K562 (cell line): Measurements from ENCODE around the gene KCNA10. TPM values are rescaled to one million over a fixed set of nuclear protein-coding genes. Genes with fewer than 3 reads are reported as not detected.

Experiments used
- ATF7 ChIP-seq: fragments of 450-650 bp; IDR thresholded peaks from 2 replicates; pipeline ENCODE4 v1.7.1; 2014; ENCODE audit warnings: mild to moderate bottlenecking, moderate library complexity
- CC2D1A ChIP-seq: fragments of 450-650 bp; IDR thresholded peaks from 2 replicates; pipeline ENCODE4 v1.6.1; 2017; ENCODE audit warnings: mild to moderate bottlenecking
- COPS2 ChIP-seq: fragments of 450-650 bp; conservative IDR thresholded peaks from 2 replicates; pipeline ENCODE4 v1.6.1; 2016; ENCODE audit warnings: mild to moderate bottlenecking, moderate library complexity
- EHMT2 ChIP-seq: fragments of 450-650 bp; IDR thresholded peaks from 2 replicates; pipeline ENCODE4 v1.6.1; 2018; ENCODE audit warnings: antibody characterized with exemption
- FOXJ2 ChIP-seq: fragments of 200-800 bp; sonication (Bioruptor generic); IDR thresholded peaks from 2 replicates; pipeline ENCODE4 v1.6.1; 2016; ENCODE audit warnings: missing genetic modification characterization, missing compliant biosample characterization
- FOXK2 ChIP-seq, 2 experiments: fragments of 450-650 bp; IDR thresholded peaks in 1 of 2; conservative IDR thresholded peaks in 1 of 2; 2 replicates each; pipeline ENCODE4 v1.6.1; 2016; ENCODE audit warnings: low read depth in 2 of 2, mild to moderate bottlenecking in 1 of 2
- HNRNPL ChIP-seq: fragments of 200-400 bp; formaldehyde crosslinking; IDR thresholded peaks from 2 replicates; pipeline ENCODE4 v1.6.1; 2017; ENCODE audit warnings: low read depth, mild to moderate bottlenecking, low read length
- KLF16 ChIP-seq: IDR thresholded peaks from 2 replicates; pipeline ENCODE4 v1.6.1; 2016; ENCODE audit warnings: antibody characterized with exemption
- MECOM ChIP-seq: fragments of 250-450 bp; sonication (Bioruptor Pico); IDR thresholded peaks from 2 replicates; pipeline ENCODE4 v1.8.0; 2022; ENCODE audit warnings: inconsistent platforms
- RAD21 ChIP-seq, 2 experiments: fragments of 250-450 bp in 1 of 2; fragments of 450-650 bp in 1 of 2; sonication (Bioruptor Pico) in 1 of 2; formaldehyde crosslinking in 1 of 2; IDR thresholded peaks in 1 of 2; conservative IDR thresholded peaks in 1 of 2; 2 replicates each; pipeline versions ENCODE4 v1.4.0 to v1.8.0; 2020 to 2022; ENCODE audit warnings: mild to moderate bottlenecking in 2 of 2, moderate library complexity in 1 of 2
- REST ChIP-seq, 2 experiments: fragments of 450-650 bp; formaldehyde crosslinking in 1 of 2; IDR thresholded peaks; 2 replicates each; pipeline versions ENCODE4 v1.4.0 to v1.6.1; 2014 to 2020; ENCODE audit warnings: mild to moderate bottlenecking in 2 of 2, borderline replicate concordance in 1 of 2, low read depth in 1 of 2
- SIN3B ChIP-seq: fragments of 450-650 bp; IDR thresholded peaks from 2 replicates; pipeline ENCODE4 v1.6.1; 2017; ENCODE audit warnings: low read depth, mild to moderate bottlenecking, moderate library complexity
- WHSC1 ChIP-seq: IDR thresholded peaks from one replicate; pipeline ENCODE4 v1.6.1; 2012; ENCODE audit warnings: low read length, control low read depth, inconsistent platforms
- ZC3H11A ChIP-seq: IDR thresholded peaks from 2 replicates; pipeline ENCODE4 v1.6.1; 2012; ENCODE audit warnings: low read depth, low read length, improper control_type of control experiment
- ZNF121 ChIP-seq: sonication (generic); formaldehyde crosslinking; conservative IDR thresholded peaks from 2 replicates; pipeline ENCODE4 v1.8.0; 2022; ENCODE audit warnings: missing genetic modification reagents
- polyA plus RNA-seq, 8 experiments: library from polyadenylated mRNA; depleted of rRNA in 4 of 8; stranded (reverse) in 5 of 8; unstranded in 3 of 8; fragments of >200 nt; fragmentation: Nextera tagmentation in 2 of 8; fragmentation: Illumina TruSeq in 1 of 8; extraction: Ambion mirVana in 2 of 8; extraction: Trizol in 1 of 8; gene quantifications; 2 replicates each; pipeline versions ENCODE4 v1.2.1 to v1.2.3, GENCODE V29; 2011 to 2014; ENCODE audit warnings: inconsistent platforms in 1 of 8, missing spikeins in 1 of 8
- total RNA-seq, 7 experiments: library from RNA; depleted of rRNA in 6 of 7; stranded (reverse); fragments of >200 nt in 6 of 7; fragmentation: Illumina TruSeq in 2 of 7; extraction: Trizol in 2 of 7; gene quantifications; 2 replicates each; pipeline versions ENCODE4 v1.2.1 to v1.2.3, GENCODE V29; 2011 to 2021; ENCODE audit warnings: low replicate concordance in 1 of 7
- TF ChIP-seq, protein P1 (sequence below): fragments of 450-650 bp; formaldehyde crosslinking; IDR thresholded peaks from 2 replicates; pipeline ENCODE4 v1.4.0; 2020; ENCODE audit warnings: mild to moderate bottlenecking, moderate library complexity
- TF ChIP-seq, protein P2 (sequence below), 3 experiments: IDR thresholded peaks in 2 of 3; conservative IDR thresholded peaks in 1 of 3; 2 replicates each; pipeline ENCODE4 v1.5.1; 2011 to 2012; ENCODE audit warnings: low read length in 3 of 3, mild to moderate bottlenecking in 3 of 3, control low read depth in 2 of 3, improper control_type of control experiment in 1 of 3, inconsistent platforms in 1 of 3, low read depth in 1 of 3, mixed read lengths in 1 of 3, moderate library complexity in 1 of 3; ENCODE audit not compliant: insufficient read depth in 2 of 3

Gene KCNA10
- total and polyA plus RNA-seq, 9 of the 15 experiments (the other 6 are each of a cell fraction or from before 2014, with no cell fraction given): not detected

- TF ChIP-seq REST (IDR thresholded peaks at IDR 0.05; ENCODE audit: borderline replicate concordance): peak; percentile 74
- no peak for TF ChIP-seq REST (CRISPR knock-in tag; IDR thresholded peaks at IDR 0.05; ENCODE audit: low read depth)
- TF ChIP-seq, protein P1, sequence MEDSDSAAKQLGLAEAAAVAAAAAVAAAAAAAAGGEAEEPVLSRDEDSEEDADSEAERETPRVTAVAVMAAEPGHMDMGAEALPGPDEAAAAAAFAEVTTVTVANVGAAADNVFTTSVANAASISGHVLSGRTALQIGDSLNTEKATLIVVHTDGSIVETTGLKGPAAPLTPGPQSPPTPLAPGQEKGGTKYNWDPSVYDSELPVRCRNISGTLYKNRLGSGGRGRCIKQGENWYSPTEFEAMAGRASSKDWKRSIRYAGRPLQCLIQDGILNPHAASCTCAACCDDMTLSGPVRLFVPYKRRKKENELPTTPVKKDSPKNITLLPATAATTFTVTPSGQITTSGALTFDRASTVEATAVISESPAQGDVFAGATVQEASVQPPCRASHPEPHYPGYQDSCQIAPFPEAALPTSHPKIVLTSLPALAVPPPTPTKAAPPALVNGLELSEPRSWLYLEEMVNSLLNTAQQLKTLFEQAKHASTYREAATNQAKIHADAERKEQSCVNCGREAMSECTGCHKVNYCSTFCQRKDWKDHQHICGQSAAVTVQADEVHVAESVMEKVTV (CRISPR knock-in tag): peak; percentile 94
- TF ChIP-seq HNRNPL: no peak
- TF ChIP-seq, protein P2, sequence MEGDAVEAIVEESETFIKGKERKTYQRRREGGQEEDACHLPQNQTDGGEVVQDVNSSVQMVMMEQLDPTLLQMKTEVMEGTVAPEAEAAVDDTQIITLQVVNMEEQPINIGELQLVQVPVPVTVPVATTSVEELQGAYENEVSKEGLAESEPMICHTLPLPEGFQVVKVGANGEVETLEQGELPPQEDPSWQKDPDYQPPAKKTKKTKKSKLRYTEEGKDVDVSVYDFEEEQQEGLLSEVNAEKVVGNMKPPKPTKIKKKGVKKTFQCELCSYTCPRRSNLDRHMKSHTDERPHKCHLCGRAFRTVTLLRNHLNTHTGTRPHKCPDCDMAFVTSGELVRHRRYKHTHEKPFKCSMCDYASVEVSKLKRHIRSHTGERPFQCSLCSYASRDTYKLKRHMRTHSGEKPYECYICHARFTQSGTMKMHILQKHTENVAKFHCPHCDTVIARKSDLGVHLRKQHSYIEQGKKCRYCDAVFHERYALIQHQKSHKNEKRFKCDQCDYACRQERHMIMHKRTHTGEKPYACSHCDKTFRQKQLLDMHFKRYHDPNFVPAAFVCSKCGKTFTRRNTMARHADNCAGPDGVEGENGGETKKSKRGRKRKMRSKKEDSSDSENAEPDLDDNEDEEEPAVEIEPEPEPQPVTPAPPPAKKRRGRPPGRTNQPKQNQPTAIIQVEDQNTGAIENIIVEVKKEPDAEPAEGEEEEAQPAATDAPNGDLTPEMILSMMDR (IDR thresholded peaks at IDR 0.05 in 2 of 3, conservative IDR thresholded peaks at IDR 0.05 in 1 of 3; ENCODE audit: insufficient read depth in 2 of 3, low read depth in 1 of 3, low read length in 3 of 3): peak; percentile 94 to 99 (median 98)
- no peak for TF ChIP-seq ZNF121 (CRISPR knock-in tag)
- TF ChIP-seq COPS2: no peak
- TF ChIP-seq EHMT2: no peak
- TF ChIP-seq RAD21 (CRISPR knock-in tag; conservative IDR thresholded peaks at IDR 0.05 in 1 of 2, IDR thresholded peaks at IDR 0.05 in 1 of 2): peak; percentile 94 to 95
- TF ChIP-seq ATF7: 0 out of 2 replicates have a peak, but pooled peaks have one; percentile 14
- peak; percentile 51; the same call in 1 of the 2 replicates for TF ChIP-seq CC2D1A
- TF ChIP-seq SIN3B: 0 out of 2 replicates have a peak, but pooled peaks have one; percentile 12
- peak; percentile 90 to 92 for TF ChIP-seq FOXK2 (conservative IDR thresholded peaks at IDR 0.05 in 1 of 2, IDR thresholded peaks at IDR 0.05 in 1 of 2; ENCODE audit: low read depth in 2 of 2)
- 0 out of 2 replicates have a peak, but pooled peaks have one; percentile 20 for TF ChIP-seq KLF16
- no peak for TF ChIP-seq WHSC1
- TF ChIP-seq FOXJ2 (tag): no peak
- TF ChIP-seq ZC3H11A: no peak
- 0 out of 2 replicates have a peak, but pooled peaks have one; percentile 13 for TF ChIP-seq MECOM
Measured at GRCh38 chr1:110495926-110496600, 22.9 kb downstream of the KCNA10 start (continued).
